ENCODE results near the gene FRMD4A.

DNA sequence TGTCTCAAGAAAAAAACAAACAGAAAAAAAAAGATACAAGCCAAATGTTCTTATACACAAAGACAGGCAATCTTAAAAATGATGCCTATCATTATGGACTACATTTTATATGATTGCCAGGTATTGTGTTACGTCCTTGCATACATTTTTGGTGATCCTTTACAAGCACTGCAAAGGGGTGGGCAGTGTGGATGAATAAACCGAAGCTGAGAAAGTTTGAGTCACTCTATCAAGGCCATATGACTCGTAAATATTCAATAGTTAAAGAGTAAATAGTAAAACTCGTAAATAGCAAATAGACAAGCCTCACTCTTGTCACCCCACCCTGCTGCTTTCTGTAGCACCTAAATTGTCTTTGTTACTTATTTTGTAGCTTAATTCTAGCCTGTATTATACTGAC lies 326.2 kb downstream of the FRMD4A start:
- TF ChIP-seq, protein P1, sequence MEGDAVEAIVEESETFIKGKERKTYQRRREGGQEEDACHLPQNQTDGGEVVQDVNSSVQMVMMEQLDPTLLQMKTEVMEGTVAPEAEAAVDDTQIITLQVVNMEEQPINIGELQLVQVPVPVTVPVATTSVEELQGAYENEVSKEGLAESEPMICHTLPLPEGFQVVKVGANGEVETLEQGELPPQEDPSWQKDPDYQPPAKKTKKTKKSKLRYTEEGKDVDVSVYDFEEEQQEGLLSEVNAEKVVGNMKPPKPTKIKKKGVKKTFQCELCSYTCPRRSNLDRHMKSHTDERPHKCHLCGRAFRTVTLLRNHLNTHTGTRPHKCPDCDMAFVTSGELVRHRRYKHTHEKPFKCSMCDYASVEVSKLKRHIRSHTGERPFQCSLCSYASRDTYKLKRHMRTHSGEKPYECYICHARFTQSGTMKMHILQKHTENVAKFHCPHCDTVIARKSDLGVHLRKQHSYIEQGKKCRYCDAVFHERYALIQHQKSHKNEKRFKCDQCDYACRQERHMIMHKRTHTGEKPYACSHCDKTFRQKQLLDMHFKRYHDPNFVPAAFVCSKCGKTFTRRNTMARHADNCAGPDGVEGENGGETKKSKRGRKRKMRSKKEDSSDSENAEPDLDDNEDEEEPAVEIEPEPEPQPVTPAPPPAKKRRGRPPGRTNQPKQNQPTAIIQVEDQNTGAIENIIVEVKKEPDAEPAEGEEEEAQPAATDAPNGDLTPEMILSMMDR (IDR thresholded peaks at IDR 0.05): no peak
- TF ChIP-seq POLR2A (IDR thresholded peaks at IDR 0.05): no peak
